SK-N-MC (cell line): ENCODE results near the gene ESRP2.

Experiments used
- EZH2 ChIP-seq: fragments of 200-600 bp; sonication (generic); IDR thresholded peaks from one replicate; pipeline ENCODE4 v1.6.1; 2017; ENCODE audit warnings: antibody characterized with exemption
- POLR2AphosphoS5 ChIP-seq: IDR thresholded peaks from 2 replicates; pipeline ENCODE4 v1.6.1; 2012; ENCODE audit warnings: mild to moderate bottlenecking, low read depth, low read length, borderline replicate concordance

DNA sequence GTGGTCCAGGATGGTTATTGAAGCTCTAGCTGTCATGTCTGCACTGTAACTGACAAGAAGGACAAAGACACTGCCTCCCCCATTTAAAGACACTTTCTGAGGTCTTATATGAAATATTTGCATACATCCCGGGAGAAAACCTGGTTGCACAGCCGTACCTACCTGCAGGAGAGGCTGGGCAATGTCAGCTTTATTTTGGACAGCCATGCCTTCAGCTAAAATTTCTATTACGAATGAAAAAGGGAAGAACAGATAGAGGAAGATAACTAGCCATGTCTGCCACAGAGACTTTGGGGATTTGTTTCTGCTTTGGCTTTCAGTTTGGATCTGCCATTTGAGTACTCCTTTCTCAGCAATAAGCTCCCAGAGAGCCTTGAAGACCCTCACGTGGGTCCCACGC lies 47.4 kb upstream of the ESRP2 start:
- no peak for TF ChIP-seq EZH2
- no peak for TF ChIP-seq POLR2AphosphoS5
